GM18511 (cell line): ENCODE data around the gene ATG4D.

Experiments used
- ATAC-seq: cut with Tn5 transposase; IDR thresholded peaks from one replicate; pipeline ENCODE4 v1.9.1; 2021; ENCODE audit warnings: mild to moderate bottlenecking, moderate library complexity; ENCODE audit not compliant: unreplicated experiment

Gene ATG4D

GRCh38 chr19:10543420-10544241 is at the start of gene ATG4D:
Gene ATG4D (plus strand): TSS chr19:10543904. CDS start chr19:10544091, 187 bp downstream.
- peak; percentile 77 for ATAC-seq

GRCh38 chr19:10497371-10497770 is 46.3 kb upstream of the ATG4D start:
- ATAC-seq: no peak

- no peak for ATAC-seq
Measured at GRCh38 chr19:10499550-10500246, 44.0 kb upstream of the ATG4D start.

GRCh38 chr19:10500247-10500592 is 43.5 kb upstream of the ATG4D start:
- no peak for ATAC-seq

GRCh38 chr19:10501971-10502523 is 41.7 kb upstream of the ATG4D start:
- ATAC-seq: peak; percentile 47

GRCh38 chr19:10502524-10503001 is 41.1 kb upstream of the ATG4D start:
- peak; percentile 86 for ATAC-seq

- peak; percentile 18 for ATAC-seq
Measured at GRCh38 chr19:10503002-10503789, 40.5 kb upstream of the ATG4D start, which contains the start of gene KEAP1. Gene KEAP1 (minus strand): TSS chr19:10503356. CDS start chr19:10500033, 3,323 bp downstream.

GRCh38 chr19:10505583-10506229 is 38.0 kb upstream of the ATG4D start:
- no peak for ATAC-seq

- ATAC-seq: no peak
Measured at GRCh38 chr19:10508036-10508435, 35.7 kb upstream of the ATG4D start.

- no peak for ATAC-seq
Measured at GRCh38 chr19:10508707-10509106, 35.0 kb upstream of the ATG4D start.

GRCh38 chr19:10510301-10510802 is 33.4 kb upstream of the ATG4D start:
- no peak for ATAC-seq

- ATAC-seq: no peak
Measured at GRCh38 chr19:10513223-10513622, 30.5 kb upstream of the ATG4D start.

- ATAC-seq: no peak
Measured at GRCh38 chr19:10514211-10515145, 29.2 kb upstream of the ATG4D start.

GRCh38 chr19:10516064-10516385 is 27.7 kb upstream of the ATG4D start:
- no peak for ATAC-seq

- ATAC-seq: no peak
Measured at GRCh38 chr19:10516671-10517286, 26.9 kb upstream of the ATG4D start.

- ATAC-seq: no peak
Measured at GRCh38 chr19:10517361-10517759, 26.3 kb upstream of the ATG4D start, which contains the start of gene S1PR5. Gene S1PR5 (minus strand): TSS chr19:10517447. CDS start chr19:10515011, 2,436 bp downstream.

GRCh38 chr19:10517760-10518443 is 25.8 kb upstream of the ATG4D start:
- ATAC-seq: no peak
